GM18868 (cell line): ENCODE results near the gene KCNK3.
"Not testable (repeated sequence)": the region's sequence is repeated elsewhere in the genome, so short reads cannot be mapped to it uniquely, and the experiment has no call there.

ENCODE experiments used
- ATAC-seq: cut with Tn5 transposase; IDR thresholded peaks from one replicate; pipeline ENCODE4 v1.9.1; 2021; ENCODE audit warnings: mild to moderate bottlenecking, moderate library complexity; ENCODE audit not compliant: unreplicated experiment

KCNK3 gene

DNA sequence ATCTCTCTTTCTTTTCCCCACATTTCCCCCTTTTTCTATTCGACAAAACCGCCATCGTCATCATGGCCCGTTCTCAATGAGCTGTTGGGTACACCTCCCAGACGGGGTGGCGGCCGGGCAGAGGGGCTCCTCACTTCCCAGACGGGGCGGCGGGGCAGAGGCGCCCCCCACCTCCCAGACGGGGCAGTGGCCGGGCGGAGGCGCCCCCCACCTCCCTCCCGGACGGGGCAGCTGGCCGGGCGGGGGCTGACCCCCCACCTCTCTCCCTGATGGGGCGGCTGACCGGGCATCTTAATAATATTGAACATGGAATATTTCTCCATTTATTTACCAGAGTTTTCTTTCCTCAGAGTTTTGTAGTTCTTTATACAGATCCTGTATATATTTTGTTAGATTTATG lies 27.2 kb upstream of the KCNK3 start:
- ATAC-seq: not testable (repeated sequence)

DNA sequence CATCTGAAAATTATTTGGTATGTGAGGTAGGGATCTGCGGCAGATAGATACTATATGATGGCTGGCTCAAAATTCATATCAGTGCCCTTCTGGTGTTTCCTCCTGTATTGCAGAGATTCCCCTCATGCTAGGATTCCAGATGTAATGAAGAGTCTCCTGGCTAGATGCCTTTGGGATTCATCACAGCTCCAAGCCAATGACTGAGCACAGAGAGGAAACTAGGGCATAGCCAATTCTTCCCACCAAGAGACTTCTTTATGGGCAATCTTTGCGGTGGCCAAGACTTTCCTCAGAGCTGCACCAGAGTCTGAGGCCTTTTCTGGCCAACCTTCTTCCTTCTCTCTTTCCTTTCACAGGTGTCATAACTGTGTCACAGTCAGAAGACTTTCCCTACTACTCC lies 25.9 kb upstream of the KCNK3 start:
- ATAC-seq: no peak

DNA sequence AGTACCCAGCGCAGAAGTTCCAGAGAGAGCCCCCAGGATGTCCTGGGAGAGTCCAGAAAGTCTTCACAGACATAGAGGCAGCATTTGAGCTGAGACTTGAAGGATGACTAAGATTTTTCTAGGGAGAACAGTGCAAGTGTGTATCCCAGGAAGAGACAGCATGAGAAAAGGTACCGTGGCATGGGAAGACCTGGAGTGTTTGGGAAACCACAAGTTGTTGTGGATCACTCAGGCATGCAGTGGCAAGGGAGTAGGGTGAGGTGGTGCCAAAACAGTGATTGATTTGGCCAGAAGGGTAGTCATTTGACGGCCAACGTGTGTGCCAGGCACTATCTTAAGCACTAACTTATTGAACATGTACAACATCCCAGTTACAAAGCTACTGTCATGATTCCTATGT lies 24.5 kb upstream of the KCNK3 start:
- ATAC-seq: no peak

DNA sequence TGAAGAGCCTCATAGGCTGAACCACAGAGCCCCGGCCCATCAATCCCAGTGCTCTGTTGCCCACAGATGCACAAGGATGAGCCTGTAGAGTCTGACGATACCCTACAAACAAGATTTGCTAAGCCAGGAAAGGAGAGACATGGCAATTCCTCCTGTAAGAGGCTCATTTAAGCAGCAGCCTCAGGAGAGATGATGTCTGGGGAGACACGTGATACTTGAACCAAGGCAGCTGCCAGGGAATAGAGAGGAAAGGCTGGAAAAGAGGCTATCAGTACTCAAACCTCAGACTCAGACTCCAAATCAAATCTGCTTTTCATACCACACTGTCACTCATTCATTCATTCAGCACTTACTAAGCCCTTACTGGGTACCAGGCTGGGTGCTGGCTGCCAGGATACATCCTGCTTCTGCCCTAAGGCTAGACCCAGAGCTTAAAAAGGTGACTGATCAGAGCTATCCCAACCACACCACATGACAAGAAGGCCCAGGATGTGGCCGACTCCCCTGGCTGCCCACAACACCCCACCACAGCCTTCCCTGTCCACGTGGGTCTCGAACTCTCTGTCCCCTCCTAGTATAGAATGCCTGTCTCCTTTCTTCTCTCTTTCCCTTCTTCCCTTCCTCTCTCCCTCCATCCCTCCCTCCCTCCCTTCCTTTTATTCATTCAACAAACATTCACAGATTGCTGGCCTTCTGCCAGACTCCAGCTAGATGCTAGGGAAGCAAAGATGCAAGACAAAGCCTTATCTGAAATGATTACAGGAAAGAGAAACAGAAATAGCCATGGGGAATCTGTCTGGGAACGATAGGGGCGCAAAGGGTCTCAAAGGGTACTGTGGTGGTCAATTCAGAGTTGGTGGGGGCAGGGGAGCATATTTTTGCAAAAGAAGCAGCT lies 23.4 kb upstream of the KCNK3 start:
- no peak for ATAC-seq

DNA sequence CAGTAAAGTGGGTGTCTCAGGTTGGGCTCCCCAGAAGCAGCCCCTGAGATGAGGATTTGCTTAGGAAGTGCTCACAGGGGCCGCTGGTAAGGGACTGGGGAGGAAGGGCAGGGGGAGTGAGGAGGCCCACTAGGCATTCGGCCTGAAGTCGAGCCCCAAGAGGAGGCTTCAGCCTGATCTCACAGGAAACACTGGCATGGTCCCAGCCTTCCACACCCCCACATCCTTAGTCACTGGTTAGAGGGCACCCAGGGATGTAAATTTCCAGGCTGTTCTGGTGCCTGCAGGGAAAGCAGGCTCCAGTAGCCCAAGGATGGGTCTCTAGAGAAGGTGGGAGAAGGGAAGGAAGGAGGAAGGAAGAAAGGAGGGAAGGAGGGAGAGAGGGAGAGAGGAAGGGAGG lies 22.4 kb upstream of the KCNK3 start:
- no peak for ATAC-seq

DNA sequence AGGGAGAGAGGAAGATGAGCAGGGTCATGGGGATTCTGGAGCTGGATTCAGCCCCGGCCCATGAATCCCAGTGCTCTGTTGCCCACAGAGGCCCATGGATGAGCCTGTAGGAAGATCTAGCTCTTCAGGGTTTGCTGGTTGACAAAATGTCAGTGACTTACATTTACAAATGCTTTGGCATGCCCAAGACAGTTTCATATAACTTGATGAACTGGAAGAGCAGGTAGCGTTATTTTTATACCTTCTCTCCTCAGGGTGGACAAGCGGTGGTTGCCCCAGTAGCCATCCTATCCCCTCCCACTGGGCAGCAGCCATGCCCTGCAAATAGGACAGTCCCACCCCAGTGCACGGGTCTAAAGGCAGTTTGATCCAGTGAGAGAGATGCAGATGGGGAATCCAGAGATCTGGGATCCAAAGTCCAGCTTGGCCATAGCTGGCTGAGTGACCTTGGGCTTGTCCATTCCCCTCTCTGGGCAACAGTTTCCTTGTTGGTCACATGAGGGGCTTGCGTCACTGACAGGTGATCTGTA lies 21.5 kb upstream of the KCNK3 start:
- ATAC-seq: no peak

DNA sequence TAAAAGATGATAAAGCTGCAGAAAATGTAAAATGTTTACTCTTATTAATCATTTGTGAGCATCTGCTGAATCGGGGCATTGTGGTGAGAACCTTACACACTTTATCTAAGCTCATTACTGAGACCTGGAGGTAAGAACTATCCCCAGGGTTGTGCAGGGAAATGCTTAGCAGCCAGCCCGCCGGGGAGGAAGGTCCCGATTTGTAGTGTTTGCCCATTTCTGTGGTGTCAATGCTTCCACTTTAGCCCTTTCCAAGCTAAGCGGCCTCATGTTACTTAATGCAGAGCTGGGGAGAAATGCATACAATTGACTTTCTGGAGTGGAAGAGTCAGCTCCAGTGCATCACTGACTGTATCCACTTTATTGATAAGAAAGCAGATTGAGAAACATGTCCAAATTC lies 20.8 kb upstream of the KCNK3 start:
- ATAC-seq: no peak

DNA sequence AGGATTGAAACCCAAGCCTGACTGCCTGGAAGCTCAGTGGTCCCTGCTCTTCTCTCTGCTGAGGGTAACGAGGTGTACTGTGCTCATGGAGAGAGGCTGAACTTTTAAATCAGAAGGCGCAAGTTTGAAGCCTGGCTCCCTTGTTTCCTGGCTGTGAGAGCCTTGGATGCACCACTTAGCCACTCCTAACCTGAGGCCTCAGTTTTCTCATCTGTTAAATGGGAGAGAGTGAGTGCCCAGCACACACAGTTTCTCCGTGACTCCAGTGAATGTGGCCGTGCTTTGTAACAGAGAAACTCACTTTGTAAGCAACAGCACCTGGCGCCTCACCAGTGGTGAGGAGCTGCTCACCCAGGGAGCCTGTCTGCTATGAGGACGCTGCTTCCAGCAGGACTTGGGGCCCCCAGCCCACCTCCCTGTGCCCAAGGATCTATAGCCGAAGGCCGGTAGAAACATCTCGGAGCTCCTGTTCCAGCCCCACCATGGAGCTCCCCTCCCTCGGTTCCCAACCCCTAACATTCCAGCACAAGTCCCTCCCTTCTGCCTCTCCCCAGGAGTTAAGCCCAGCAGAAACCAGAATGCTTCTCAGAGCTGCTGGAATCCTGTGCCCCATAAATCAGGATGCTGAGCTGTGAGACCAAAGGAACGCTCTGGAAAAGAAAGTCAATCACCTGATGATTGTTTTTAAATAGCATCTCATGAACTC lies 20.3 kb upstream of the KCNK3 start:
- no peak for ATAC-seq

DNA sequence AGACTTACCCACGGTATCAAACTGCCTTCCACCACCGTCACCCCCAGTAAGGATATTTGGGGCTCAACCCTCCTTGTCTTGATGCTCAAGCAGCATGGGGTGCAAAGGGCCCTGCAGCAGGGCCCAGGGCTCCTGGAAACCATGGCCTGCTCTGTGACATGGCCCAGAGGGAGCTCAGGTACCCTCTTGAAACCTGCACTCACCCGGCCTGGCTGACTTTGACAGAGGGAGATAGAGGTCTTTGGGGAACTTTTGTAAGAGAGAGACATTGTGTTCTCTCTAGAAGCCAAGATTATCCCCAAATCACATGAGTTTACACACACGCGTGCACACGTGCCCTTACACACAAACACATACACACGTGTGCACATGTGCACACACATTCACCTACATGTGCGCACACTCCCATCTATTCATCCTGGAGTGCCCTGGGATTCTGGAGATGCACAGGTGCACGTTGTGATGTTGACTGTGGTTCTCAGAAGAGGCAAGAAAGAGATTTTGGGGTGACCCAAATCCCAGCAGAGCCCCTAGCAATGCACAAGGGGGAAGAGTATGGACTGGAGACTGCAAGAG lies 19.6 kb upstream of the KCNK3 start:
- no peak for ATAC-seq

DNA sequence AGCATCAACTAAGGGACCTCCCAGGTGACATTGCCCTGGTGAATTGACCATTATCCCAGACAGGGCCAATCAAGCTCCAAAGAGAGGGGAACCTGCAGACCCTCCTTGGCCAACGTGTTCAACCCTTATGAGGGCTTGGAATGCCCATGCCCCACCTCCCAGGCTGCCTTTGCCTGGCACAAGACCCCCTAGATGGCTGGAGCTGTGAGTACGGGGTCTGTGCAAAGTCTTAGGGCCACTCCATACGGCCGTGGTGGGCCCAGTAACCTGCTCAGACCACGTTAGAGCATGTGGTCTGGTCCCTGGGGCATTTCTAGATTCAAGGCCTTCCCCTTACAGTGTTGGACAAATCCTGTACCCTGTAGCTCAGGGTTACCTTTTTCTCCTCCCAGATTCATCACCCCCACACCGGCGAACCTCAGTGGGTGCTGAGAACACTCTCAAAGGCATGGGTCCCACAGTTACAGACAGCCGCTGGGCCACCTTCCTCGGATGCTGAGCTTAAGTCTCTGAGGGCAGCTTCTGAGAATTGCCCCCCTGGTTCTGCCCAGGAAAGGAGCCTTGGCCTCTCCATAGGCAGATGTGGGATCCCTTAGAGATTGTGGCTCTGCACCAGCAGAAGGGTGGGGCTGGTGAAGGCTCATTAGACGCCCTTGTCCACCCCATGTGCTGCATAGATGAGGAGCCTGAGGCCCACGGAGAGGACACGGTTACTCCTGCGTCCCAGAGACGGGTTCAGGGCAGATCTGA lies 18.3 kb upstream of the KCNK3 start:
- no peak for ATAC-seq

DNA sequence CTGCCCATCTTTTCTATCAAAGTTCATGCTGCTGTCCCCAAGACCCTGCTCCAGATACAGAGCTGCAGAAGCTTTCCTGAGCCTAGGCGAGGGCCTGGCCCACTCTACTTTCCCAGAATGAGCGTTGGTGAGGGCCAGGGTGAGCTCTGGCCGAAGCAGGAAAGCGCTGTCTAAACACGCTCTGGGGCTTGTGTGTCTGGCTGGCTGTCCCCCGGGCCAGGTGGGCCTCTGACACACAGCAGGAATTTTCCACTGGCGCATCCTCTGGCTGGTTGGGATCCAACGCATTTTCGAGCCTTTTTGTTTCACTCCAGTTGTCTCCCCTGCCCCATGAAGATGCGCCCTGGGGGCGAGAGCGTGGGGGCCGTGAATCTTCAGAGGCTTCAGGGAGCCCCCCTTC lies 17.8 kb upstream of the KCNK3 start:
- no peak for ATAC-seq

DNA sequence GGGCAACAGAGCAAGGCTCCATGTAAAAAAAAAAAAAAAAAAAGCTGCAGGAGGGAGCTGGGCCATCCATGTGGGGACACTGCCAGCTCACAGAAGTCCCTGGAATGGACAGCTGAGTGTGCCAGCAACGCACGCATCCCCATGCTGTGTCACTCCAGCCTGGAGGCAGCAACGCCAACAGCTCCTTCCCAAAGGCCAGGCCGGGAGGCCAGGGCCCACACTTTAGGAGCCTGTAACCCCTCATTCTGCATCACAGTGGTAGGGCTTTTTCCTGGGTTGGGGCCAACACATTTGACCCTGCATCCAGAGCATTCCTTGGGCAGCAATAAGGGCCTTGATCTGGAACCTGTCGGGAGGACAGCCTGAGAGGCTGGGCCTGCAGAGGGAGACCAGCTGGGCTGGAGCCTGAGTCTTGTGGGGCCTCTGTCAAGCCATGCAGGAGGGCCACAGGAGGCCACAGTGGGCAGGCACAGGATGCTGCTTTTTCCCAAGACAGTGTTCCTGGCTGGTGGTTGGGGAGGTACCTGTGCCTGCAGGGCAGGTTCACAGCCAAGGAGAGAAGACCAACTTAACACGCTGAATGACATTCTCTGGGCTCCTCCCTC lies 16.8 kb upstream of the KCNK3 start:
- ATAC-seq: no peak

DNA sequence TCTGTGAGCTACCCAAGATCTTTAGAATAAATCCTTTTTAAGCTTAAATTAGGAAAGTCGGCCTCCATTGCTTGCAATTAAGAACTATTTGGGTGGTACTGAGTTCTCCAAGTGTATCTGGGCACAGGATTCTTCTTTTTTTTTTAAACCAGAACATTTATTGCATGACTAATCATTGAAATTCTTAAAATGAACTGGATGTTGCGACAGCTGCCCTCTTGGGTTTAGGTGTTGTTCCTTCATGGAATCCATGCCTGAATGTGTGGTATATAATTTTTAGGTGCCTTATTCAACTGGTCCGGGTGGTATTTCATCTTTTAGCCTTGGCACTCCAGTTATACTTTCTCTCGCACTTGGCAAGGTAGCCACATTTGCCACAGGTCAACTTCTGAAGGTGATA lies 14.5 kb upstream of the KCNK3 start:
- no peak for ATAC-seq

DNA sequence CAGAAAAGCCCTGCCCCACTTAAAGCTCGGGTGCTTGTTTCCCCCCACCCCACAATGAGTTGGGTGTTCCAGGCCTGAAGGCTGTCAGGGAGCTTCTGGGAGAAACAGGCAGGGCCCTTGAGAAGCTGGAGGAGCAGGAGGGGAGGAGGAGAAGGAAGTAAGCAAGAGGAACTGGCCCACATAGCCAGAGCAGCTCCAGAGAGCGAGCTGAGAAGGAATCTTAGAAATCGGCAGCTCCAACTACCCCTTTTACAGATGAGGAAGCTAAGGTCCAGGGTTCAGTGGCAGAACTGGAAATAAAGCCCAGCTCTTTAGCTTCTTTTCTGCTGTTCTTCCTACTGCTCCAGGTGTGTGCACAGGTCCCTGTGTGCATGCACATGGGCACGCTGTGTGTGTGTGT lies 12.7 kb upstream of the KCNK3 start:
- ATAC-seq: no peak

DNA sequence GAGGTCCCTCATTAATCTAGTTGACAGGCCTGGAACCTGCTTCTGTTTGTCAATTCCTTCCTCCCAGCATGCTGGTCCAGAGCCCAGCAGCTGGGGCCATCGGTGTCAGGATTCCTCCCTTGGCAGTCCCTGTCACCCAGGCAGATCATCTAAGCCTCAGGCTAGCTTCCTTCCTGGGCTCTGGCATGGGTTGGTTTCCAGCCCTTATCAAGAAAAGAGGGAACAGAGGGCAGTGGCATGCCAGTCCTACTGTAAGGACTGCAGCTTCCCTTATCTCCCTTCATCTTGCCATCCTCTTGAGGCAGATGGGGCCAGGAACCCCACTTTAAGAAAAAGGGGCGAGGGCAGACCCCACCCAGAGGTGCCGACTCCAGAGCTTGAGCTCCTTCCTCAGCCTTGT lies 10.9 kb upstream of the KCNK3 start:
- ATAC-seq: no peak

DNA sequence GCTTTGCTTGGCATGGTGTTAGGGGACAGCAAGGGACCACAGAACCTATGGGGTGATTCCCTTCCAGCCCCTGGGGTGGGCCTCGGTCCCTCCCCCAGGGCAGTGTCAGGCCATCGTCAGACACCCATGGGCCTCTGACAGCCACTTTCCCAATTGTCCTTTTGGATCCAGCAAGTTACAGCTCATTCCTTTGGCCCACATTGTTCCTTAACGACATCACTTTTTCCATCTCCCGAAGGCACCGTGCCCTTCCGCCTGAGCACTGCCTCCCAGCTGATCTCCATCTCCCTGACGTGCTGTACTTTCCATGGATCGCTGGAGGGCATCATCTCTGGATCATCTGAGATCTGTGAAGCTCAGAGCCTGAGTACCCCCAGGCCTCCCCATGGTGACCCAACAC lies 10.4 kb upstream of the KCNK3 start:
- no peak for ATAC-seq

DNA sequence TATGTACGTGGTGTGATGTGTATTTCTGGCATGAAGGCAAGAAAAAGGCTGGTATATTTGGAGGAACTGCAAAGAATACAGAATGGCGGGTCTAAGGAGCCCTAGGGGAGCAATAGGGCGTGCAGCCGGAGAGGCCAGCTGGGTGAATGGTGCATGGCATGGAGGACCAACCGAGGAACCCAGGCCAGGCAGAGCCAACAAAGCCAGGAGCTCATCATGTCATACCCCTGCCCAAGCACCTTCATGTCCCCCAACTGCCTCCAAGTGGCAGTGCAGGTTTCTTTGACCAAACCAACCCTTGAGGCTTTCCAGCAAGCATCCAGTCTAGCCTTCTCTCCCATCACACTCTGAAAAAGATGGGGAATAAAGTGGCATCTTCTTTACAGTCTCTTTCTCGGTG lies 8.9 kb upstream of the KCNK3 start:
- no peak for ATAC-seq

DNA sequence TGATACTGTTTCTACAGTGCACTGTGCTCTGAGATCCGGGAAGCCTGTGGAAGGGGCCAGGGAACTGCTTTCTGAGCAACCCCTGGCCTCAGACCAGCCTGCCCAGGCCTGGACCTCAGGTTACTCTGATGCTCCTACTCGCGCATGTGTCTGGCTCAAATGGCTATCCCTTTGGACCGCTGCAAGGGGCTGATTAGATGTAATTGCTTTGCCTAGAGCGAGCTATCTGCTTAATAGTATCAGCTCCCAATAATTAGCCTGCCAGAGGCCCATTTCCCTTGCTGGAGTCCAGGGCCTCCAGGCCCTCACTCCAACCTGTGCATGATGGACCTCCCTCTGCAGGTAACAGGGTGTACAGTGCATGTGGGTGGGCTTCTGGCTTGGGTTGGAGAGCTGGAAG lies 7.2 kb upstream of the KCNK3 start:
- no peak for ATAC-seq

DNA sequence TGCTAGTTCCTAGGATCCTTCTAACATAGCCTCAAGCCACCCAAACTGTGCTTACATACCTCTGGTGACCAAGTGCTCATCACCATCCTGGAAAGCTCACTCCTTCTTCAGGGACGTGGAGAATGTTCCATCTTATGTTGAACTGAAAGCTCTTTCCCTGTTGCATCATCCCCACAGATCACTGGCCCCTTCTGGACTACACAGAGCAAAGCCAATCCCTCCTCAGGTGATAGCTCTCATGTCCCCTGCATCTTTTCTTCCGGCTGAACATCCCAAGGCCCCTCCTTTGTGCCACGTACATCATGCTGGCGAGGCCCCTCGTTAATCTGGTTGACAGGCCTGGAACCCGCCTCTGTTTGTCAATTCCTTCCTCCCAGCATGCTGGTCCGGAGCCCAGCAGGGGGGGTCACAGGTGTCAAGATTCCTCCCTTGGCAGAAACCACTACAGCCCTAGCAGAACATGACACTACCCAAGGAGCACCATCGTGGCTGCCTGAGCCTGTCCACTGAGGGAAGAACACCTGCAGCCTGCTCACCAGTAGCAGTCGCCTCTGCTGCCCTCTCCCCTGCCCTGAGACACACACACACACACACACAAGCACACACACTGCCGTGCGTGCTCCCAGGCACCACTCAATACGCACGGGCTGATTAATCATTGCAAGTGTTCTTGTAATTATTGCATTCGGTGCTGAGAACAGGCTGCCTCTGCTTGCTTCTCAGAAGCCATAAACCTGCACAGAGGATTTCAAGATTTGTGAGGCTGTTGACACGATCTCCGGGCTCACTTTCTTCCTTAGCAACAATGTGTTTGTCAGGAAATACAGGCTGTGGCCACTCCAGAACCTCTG lies 6.3 kb upstream of the KCNK3 start:
- ATAC-seq: no peak

DNA sequence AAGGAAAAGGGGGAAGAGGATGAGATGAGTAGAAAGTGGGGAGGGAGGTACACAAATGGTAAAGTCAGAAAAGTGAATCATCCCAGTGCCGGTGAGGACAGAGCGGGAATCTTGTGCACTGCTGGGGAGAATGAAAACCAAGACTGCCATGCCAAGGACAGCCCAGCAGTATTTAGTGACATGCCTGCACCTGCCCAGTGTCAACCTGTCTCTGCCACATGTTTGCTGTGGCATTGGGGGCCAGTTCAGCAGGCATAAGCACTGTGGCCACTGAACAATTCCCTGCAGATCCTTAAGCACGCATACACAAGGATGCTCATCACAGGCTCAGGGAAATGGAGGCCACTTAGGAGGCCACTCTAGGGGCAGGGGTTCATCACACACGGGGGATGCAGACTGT lies 5.2 kb upstream of the KCNK3 start:
- ATAC-seq: no peak
